HG03135 (cell line): ENCODE results near the gene MAPK12.

Source experiments
- ATAC-seq: cut with Tn5 transposase; IDR thresholded peaks from one replicate; pipeline ENCODE4 v1.9.1; 2021; ENCODE audit warnings: mild to moderate bottlenecking, moderate library complexity; ENCODE audit not compliant: unreplicated experiment

MAPK12 gene

GRCh38 chr22:50299785-50300619 is 38.5 kb upstream of the MAPK12 start:
- no peak for ATAC-seq

GRCh38 chr22:50298937-50299784 is 37.7 kb upstream of the MAPK12 start:
- no peak for ATAC-seq

- ATAC-seq: no peak
Observed at GRCh38 chr22:50298266-50298637, 36.8 kb upstream of the MAPK12 start.

GRCh38 chr22:50297510-50298265 is 36.2 kb upstream of the MAPK12 start:
- no peak for ATAC-seq

GRCh38 chr22:50296658-50297490 is 35.4 kb upstream of the MAPK12 start:
- no peak for ATAC-seq

- no peak for ATAC-seq
Observed at GRCh38 chr22:50294319-50294656, 32.8 kb upstream of the MAPK12 start.

- ATAC-seq: no peak
Observed at GRCh38 chr22:50293441-50294318, 32.2 kb upstream of the MAPK12 start.

GRCh38 chr22:50292643-50293440 is 31.4 kb upstream of the MAPK12 start:
- no peak for ATAC-seq

- no peak for ATAC-seq
Observed at GRCh38 chr22:50289942-50290630, 28.6 kb upstream of the MAPK12 start.

GRCh38 chr22:50289151-50289941 is 27.9 kb upstream of the MAPK12 start:
- ATAC-seq: no peak

- no peak for ATAC-seq
Observed at GRCh38 chr22:50287731-50288130, 26.2 kb upstream of the MAPK12 start.

GRCh38 chr22:50286701-50287318 is 25.3 kb upstream of the MAPK12 start:
- ATAC-seq: no peak

GRCh38 chr22:50286275-50286674 is 24.8 kb upstream of the MAPK12 start:
- ATAC-seq: no peak

GRCh38 chr22:50285568-50286229 is 24.2 kb upstream of the MAPK12 start:
- ATAC-seq: no peak

- ATAC-seq: no peak
Observed at GRCh38 chr22:50284479-50284878, 23.0 kb upstream of the MAPK12 start.

- no peak for ATAC-seq
Observed at GRCh38 chr22:50283821-50284220, 22.3 kb upstream of the MAPK12 start.
